ENCODE measurements around the gene KIRREL1. TPM values are rescaled to one million over a fixed set of nuclear protein-coding genes. Genes with fewer than 3 reads are reported as not detected.

Gene KIRREL1
- total RNA-seq, 2 donors from 2014 or later, result not detected

DNA sequence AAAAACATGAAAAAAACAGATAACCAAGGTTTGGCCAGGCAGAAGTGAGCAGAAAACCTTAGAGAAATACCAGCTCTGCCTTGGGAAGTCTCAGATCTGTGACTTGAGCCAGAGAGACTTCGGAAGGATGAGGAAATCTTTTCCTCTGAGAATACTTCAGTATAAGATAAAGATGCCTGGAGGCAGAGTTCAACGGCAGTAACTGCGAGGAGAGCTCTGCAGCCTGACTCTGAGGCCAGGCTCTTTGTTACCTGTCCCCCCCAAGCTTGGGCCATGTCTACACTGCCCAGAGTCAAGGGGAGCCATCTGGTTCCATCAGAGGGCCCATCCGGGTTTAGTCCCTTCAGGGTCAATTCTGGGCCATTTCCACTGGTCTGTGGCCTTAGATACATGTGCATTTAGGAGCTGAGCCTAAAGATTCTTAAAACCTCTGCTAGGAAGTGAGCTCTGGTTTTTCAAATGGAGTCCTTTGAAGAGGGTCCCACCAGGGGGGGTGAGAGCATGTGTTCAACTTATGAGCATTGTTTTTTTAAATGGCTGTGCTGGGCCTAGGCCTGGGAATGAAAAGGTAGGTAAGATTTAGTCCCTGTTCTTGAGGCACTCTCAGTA, 8.7 kb downstream of the KIRREL1 start:
- no peak for ATAC-seq (replicated peaks in 1 of 2)
- Mint-ChIP-seq H3K27ac (no peak overlapping the region), H3K27me3 (ENCODE audit: low read depth) (peaks cover 6% of the 10 kb centered on the region), H3K4me1 (ENCODE audit: low read depth) (no peaks in the 10 kb centered on the region), H3K4me3 (no peak overlapping the region), H3K36me3 (ENCODE audit: insufficient read depth in 2 of 2) (no peaks in the 10 kb centered on the region), H3K9me3 (no peaks in the 10 kb centered on the region)
- DNase-seq, result no peak

DNA sequence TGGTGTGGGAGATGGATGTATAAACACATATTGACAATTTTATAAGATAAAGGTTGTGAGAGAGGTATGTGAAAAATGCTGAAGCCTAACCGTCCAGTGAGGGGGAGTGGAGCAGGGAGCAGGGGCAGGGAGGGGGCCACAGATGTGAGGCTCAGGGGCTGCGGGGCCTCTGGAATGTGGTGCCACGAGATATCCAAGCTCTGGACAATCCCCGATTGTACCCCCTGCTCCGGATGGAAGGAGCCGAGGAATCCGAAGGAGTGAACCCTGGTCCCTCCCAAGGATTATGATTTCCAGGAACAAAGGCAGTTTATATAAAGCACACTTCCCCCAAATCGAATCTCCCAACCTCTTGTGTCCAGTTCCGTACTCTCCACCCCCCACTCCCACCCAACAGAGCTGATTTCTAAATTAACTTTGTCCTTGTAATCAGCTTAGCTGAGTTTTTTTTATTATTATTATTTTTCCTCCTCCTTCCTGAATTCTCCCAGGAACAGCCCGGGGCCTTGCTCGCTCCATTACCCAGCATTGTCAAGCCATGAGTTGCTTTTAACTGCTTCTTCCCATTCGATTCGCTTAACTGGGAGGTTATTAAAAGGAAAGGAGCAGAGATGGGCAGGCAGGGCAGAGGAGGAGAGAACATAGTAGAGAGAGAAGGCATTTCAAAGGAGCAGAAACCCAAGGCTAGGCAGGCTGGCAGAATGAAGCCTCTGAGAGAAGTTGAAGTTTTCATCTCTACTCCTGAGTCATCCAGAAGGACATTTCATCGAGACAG, 9.4 kb downstream of the KIRREL1 start:
- no peaks in the 10 kb centered on the region for H3K4me1 Mint-ChIP-seq (ENCODE audit: low read depth)
- H3K9me3 Mint-ChIP-seq, result no peaks in the 10 kb centered on the region
- H3K4me3 Mint-ChIP-seq, result no peak overlapping the region
- H3K27ac Mint-ChIP-seq, result no peak overlapping the region
- no peaks in the 10 kb centered on the region for H3K36me3 Mint-ChIP-seq (ENCODE audit: insufficient read depth in 2 of 2)
- ATAC-seq (replicated peaks in 1 of 2), result no peak
- H3K27me3 Mint-ChIP-seq (ENCODE audit: low read depth), result peaks cover 6% of the 10 kb centered on the region
- DNase-seq, result no peak

DNA sequence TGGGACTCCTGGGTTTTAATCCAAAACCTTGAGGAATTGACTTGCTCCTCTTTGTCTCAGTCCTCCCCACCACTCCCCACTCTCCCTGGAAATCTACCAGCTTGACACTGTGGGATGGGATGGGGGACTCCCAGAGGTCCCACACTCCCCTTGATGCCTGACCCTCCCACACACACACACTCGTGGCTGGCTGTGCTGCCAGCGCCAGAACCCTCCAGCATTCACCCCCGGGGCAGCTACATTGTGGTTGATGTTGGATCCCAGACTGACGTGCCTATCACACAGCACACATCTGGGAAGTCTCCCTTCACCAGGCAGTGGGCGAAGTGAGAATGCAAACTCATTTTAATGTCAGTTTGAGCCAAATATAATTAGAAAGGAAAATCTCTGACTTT, 10.0 kb downstream of the KIRREL1 start:
- H3K27me3 Mint-ChIP-seq (ENCODE audit: low read depth), result peaks cover 6% of the 10 kb centered on the region
- no peak for ATAC-seq (replicated peaks in 1 of 2)
- H3K4me1 Mint-ChIP-seq (ENCODE audit: low read depth), result no peaks in the 10 kb centered on the region

GRCh38 chr1:158005224-158005623, 11.8 kb downstream of the KIRREL1 start:
- H3K36me3 Mint-ChIP-seq (ENCODE audit: insufficient read depth in 2 of 2), result no peaks in the 10 kb centered on the region
- H3K27me3 Mint-ChIP-seq (ENCODE audit: low read depth), result peaks cover 6% of the 10 kb centered on the region
- H3K27ac Mint-ChIP-seq, result no peak overlapping the region
- no peaks in the 10 kb centered on the region for H3K9me3 Mint-ChIP-seq
- H3K4me1 Mint-ChIP-seq (ENCODE audit: low read depth), result no peaks in the 10 kb centered on the region
- H3K4me3 Mint-ChIP-seq, result no peak overlapping the region
- no peak for DNase-seq
- ATAC-seq (replicated peaks in 1 of 2), result no peak

More for the DNA sequence above, 10.0 kb downstream of the KIRREL1 start:
- no peaks in the 10 kb centered on the region for H3K36me3 Mint-ChIP-seq (ENCODE audit: insufficient read depth in 2 of 2)
- no peak overlapping the region for H3K27ac Mint-ChIP-seq
- H3K4me3 Mint-ChIP-seq, result no peak overlapping the region
- H3K9me3 Mint-ChIP-seq, result no peaks in the 10 kb centered on the region
- DNase-seq, result no peak

DNA sequence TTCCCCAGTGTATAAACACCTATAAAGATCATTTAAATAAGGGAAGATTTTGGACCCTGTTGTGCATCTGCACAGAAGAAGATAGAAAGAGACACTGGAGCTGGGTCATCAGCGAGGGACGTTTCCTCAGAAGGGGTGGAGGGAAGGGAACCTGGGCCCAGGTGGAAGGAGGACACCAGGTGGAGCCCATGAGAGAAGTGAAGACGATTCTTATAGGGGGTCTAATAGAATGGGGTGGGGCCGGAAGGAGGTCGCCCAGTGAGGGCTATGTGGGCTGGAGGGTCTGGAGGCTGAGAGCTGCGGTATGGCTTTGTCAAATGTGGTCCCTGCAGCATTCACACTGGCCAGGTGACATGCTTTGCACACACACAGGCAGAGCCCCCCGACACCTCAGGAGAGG, 13.7 kb downstream of the KIRREL1 start:
- no peaks in the 10 kb centered on the region for H3K27me3 Mint-ChIP-seq (ENCODE audit: low read depth)
- H3K4me3 Mint-ChIP-seq, result no peak overlapping the region
- DNase-seq, result no peak
- no peak for ATAC-seq (replicated peaks in 1 of 2)
- no peaks in the 10 kb centered on the region for H3K36me3 Mint-ChIP-seq (ENCODE audit: insufficient read depth in 2 of 2)
- H3K27ac Mint-ChIP-seq, result no peak overlapping the region
- no peaks in the 10 kb centered on the region for H3K4me1 Mint-ChIP-seq (ENCODE audit: low read depth)
- no peaks in the 10 kb centered on the region for H3K9me3 Mint-ChIP-seq

DNA sequence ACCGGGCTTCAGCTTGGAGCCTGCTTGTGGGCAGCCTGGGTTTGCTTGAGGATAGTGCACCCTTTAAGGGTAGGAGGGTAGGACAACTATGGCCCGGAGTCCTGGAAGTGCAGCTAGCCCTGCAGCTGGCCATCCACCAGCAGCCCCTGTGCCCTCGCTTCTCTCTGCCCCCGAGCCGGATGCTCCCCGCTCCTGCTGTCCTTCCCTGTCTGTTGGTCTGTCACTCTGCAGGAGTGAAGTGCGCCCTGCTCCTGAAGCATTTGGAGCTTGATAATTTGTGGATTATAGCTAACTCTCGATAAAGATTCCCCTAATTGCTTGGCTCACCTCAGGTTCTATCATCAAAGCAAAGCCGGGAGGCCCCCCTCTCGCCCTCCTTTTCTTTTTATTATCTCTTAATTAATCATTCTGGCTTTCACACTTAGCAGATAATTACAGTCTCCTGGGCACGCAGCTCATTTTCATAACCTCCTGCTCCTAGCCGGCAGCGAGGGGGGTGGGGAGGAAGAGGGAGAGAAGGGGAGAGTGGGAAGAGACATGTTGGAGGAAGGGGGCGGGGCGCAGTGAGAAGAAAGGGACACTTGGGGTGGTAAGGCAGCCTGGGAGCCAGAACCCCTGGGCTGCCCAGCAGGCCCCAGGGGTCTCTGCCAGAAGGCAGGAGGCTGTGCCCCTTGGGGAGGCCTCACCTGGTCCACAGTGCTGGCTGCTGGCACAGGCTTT, 14.4 kb downstream of the KIRREL1 start:
- no peaks in the 10 kb centered on the region for H3K9me3 Mint-ChIP-seq
- no peak overlapping the region for H3K4me3 Mint-ChIP-seq
- no peak overlapping the region for H3K27ac Mint-ChIP-seq
- ATAC-seq (replicated peaks in 1 of 2) (no peak), DNase-seq (no peak)
- H3K27me3 Mint-ChIP-seq (ENCODE audit: low read depth), result no peaks in the 10 kb centered on the region
- H3K4me1 Mint-ChIP-seq (ENCODE audit: low read depth), result no peaks in the 10 kb centered on the region
- no peaks in the 10 kb centered on the region for H3K36me3 Mint-ChIP-seq (ENCODE audit: insufficient read depth in 2 of 2)

- no peaks in the 10 kb centered on the region for H3K27me3 Mint-ChIP-seq (ENCODE audit: low read depth)
- H3K9me3 Mint-ChIP-seq, result no peaks in the 10 kb centered on the region
- ATAC-seq (replicated peaks in 1 of 2), result no peak
- no peak overlapping the region for H3K4me3 Mint-ChIP-seq
- DNase-seq, result no peak
- no peak overlapping the region for H3K27ac Mint-ChIP-seq
- H3K4me1 Mint-ChIP-seq (ENCODE audit: low read depth), result no peaks in the 10 kb centered on the region
- H3K36me3 Mint-ChIP-seq (ENCODE audit: insufficient read depth in 2 of 2), result no peaks in the 10 kb centered on the region
Measured at GRCh38 chr1:158008630-158009029, 15.2 kb downstream of the KIRREL1 start.

DNA sequence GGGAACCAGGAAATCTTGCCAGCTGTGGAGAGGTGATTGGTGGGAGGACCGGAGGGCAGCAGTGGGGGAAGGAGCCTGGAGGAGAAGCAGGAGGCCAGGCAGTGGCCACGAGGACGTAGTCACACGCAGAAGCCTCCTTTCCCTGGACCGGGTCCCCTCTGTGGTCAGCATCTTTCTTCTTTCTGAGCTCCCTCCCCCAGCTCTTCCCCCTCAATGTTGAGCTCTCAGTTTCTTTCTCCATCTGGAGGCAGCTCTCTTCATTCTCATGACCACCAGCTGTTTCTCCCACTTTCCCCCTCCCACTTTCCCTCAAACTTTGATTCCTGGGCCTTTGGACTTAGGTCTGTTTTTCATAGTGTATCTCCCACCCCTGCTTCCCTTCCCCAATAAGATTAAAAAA, 18.3 kb downstream of the KIRREL1 start:
- ATAC-seq (replicated peaks in 1 of 2), result no peak
- no peaks in the 10 kb centered on the region for H3K27me3 Mint-ChIP-seq (ENCODE audit: low read depth)
- H3K9me3 Mint-ChIP-seq, result no peaks in the 10 kb centered on the region
- no peaks in the 10 kb centered on the region for H3K36me3 Mint-ChIP-seq (ENCODE audit: insufficient read depth in 2 of 2)
- no peak overlapping the region for H3K4me3 Mint-ChIP-seq
- no peak for DNase-seq
- no peak overlapping the region for H3K27ac Mint-ChIP-seq
- no peaks in the 10 kb centered on the region for H3K4me1 Mint-ChIP-seq (ENCODE audit: low read depth)

GRCh38 chr1:158013840-158014730, 20.6 kb downstream of the KIRREL1 start:
- H3K36me3 Mint-ChIP-seq (ENCODE audit: insufficient read depth in 2 of 2), result no peaks in the 10 kb centered on the region
- H3K27me3 Mint-ChIP-seq (ENCODE audit: low read depth), result no peaks in the 10 kb centered on the region
- DNase-seq, result no peak
- H3K27ac Mint-ChIP-seq, result no peak overlapping the region
- H3K4me1 Mint-ChIP-seq (ENCODE audit: low read depth), result no peaks in the 10 kb centered on the region
- ATAC-seq (replicated peaks in 1 of 2), result no peak
- H3K4me3 Mint-ChIP-seq, result no peak overlapping the region
- no peaks in the 10 kb centered on the region for H3K9me3 Mint-ChIP-seq

DNA sequence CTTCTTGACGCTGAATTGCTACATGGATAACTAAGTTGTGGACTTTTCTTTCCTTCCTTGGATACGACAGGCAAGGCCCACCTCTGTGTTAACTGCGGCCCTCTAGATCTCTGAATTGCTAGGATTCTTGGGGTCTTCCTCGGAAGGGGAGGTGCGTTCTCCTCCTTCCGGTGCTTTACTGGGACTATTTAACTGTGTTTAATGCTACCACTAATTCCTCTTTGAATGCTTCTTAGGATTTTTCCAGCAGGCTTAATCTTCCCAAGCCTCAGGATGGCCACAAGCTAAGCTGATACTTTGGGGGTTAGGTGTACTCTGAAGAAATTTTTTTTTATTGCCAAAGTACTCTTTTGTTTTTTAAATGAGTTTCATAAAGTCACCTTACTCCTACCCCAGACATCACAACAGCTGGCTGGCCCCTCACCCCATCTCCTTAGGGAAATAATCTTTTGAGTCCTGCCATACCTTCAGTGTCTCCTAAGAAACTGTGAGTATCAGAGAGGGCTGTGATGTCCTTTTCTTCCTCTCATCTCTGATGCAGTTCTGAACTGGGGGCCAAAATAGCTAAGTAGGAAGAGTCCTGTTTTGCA, 21.4 kb downstream of the KIRREL1 start:
- DNase-seq (no peak), ATAC-seq (replicated peaks in 1 of 2) (no peak)
- H3K27ac Mint-ChIP-seq, result no peak overlapping the region
- no peaks in the 10 kb centered on the region for H3K36me3 Mint-ChIP-seq (ENCODE audit: insufficient read depth in 2 of 2)
- H3K27me3 Mint-ChIP-seq (ENCODE audit: low read depth), result no peaks in the 10 kb centered on the region
- no peaks in the 10 kb centered on the region for H3K4me1 Mint-ChIP-seq (ENCODE audit: low read depth)
- H3K9me3 Mint-ChIP-seq, result no peaks in the 10 kb centered on the region
- H3K4me3 Mint-ChIP-seq, result no peak overlapping the region

DNA sequence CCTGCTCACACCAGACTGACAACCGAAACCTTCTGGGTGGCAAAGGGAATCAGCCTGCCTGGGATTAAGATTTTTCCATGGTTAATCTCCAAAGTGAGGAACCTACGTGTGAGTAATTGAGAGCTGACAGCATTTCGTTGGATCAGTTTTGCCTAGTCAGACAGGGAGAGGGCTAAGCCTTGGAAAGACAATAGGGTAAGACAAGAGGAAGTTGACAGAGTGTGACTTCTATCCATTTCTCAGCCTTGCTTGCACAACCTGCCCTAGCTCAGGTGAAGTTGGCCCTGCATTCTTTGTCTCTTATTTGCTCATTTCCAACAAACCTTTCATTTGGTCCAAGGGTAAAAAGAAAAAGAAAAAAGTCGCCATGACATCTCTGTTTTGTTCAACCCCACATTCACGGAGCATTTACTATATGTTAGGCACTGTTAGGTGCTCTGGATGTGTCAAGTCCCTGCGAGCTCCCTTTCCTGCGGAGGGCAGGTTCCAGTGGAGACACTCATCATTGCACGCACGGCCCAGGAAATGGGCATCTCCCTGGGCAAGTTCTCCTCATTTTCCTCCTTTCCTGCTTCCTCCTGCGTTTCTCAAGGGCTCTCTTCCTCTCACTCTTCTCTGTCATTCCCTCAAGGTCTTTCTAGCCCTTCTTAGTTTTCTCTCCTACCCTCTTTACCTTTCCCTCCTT, 23.3 kb downstream of the KIRREL1 start:
- H3K9me3 Mint-ChIP-seq, result no peaks in the 10 kb centered on the region
- H3K4me3 Mint-ChIP-seq, result no peak overlapping the region
- H3K4me1 Mint-ChIP-seq (ENCODE audit: low read depth), result no peaks in the 10 kb centered on the region
- H3K27me3 Mint-ChIP-seq (ENCODE audit: low read depth), result no peaks in the 10 kb centered on the region
- no peak for ATAC-seq (replicated peaks in 1 of 2)
- no peak for DNase-seq
- H3K36me3 Mint-ChIP-seq (ENCODE audit: insufficient read depth in 2 of 2), result no peaks in the 10 kb centered on the region
- H3K27ac Mint-ChIP-seq, result no peak overlapping the region
